ENCODE measurements around the gene TMEM204. TPM values are rescaled to one million over a fixed set of nuclear protein-coding genes. Genes with fewer than 3 reads are reported as not detected.

TMEM204 gene
- total and polyA plus RNA-seq, 2 donors (not counting 1 experiment from before 2014, with no cell fraction given), result 0.27 to 2.7 TPM

- TF ChIP-seq, protein P1, sequence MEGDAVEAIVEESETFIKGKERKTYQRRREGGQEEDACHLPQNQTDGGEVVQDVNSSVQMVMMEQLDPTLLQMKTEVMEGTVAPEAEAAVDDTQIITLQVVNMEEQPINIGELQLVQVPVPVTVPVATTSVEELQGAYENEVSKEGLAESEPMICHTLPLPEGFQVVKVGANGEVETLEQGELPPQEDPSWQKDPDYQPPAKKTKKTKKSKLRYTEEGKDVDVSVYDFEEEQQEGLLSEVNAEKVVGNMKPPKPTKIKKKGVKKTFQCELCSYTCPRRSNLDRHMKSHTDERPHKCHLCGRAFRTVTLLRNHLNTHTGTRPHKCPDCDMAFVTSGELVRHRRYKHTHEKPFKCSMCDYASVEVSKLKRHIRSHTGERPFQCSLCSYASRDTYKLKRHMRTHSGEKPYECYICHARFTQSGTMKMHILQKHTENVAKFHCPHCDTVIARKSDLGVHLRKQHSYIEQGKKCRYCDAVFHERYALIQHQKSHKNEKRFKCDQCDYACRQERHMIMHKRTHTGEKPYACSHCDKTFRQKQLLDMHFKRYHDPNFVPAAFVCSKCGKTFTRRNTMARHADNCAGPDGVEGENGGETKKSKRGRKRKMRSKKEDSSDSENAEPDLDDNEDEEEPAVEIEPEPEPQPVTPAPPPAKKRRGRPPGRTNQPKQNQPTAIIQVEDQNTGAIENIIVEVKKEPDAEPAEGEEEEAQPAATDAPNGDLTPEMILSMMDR (IDR thresholded peaks at IDR 0.05), result no peak
- no peak for TF ChIP-seq EZH2 (IDR thresholded peaks at IDR 0.05; ENCODE audit: borderline replicate concordance, insufficient read depth, low read depth, low read length, poor library complexity, severe bottlenecking)
- Mint-ChIP-seq H3K27me3 (no peaks in the 10 kb centered on the region), H3K27ac (no peak overlapping the region), H3K9me3 (ENCODE audit: insufficient read depth) (no peaks in the 10 kb centered on the region), H3K4me1 (no peaks in the 10 kb centered on the region), H3K4me3 (no peak overlapping the region)
- no peak overlapping the region for H2AFZ ChIP-seq (ENCODE audit: insufficient read depth, low read depth, low read length, poor library complexity, severe bottlenecking)
- H3K4me1 ChIP-seq (ENCODE audit: control insufficient read depth in 2 of 2, insufficient read depth in 2 of 2, low read length in 2 of 2), result peaks cover 0 to 2% of the 10 kb centered on the region in 2 donors
- ATAC-seq (ENCODE audit: low read depth) (no peak), DNase-seq (no peak)
- no peak overlapping the region for H3K9ac ChIP-seq (ENCODE audit: low read length)
- 74% methylated on average over 36 of the region's 44 CpGs for WGBS (ENCODE audit: insufficient coverage)
- ChIA-PET CTCF (no interaction called here), POLR2A (no interaction called here)
- H3K27me3 ChIP-seq (replicated peaks in 1 of 4; ENCODE audit: control extremely low read depth in 1 of 4, control insufficient read depth in 3 of 4, insufficient read depth in 4 of 4, low read length in 3 of 4), result no peaks in the 10 kb centered on the region
- no peaks in the 10 kb centered on the region for H3K79me2 ChIP-seq (ENCODE audit: control insufficient read depth, insufficient read depth, low read length)
- H4K20me1 ChIP-seq (ENCODE audit: control insufficient read depth, insufficient read depth, low read length, poor library complexity, severe bottlenecking), result no peaks in the 10 kb centered on the region
- H3K9me3 ChIP-seq (ENCODE audit: control extremely low read depth in 1 of 3, control insufficient read depth in 2 of 3, insufficient read depth in 1 of 3, low read length in 2 of 3), result no peaks in the 10 kb centered on the region
- no peak overlapping the region for H3K4me2 ChIP-seq (replicated peaks; ENCODE audit: low read depth, low read length, poor library complexity, severe bottlenecking)
- intact Hi-C loops (cut with micrococcal nuclease), result no loop called here
- no peak overlapping the region for H3K27ac ChIP-seq (ENCODE audit: low read length in 2 of 2)
- H3K4me3 ChIP-seq (ENCODE audit: control extremely low read depth in 1 of 5, extremely low read depth in 1 of 5, insufficient read depth in 1 of 5, low read depth in 2 of 5, low read length in 4 of 5), result no peak overlapping the region
- H3K36me3 ChIP-seq (replicated peaks in 1 of 2; ENCODE audit: control extremely low read depth in 1 of 2, control insufficient read depth in 1 of 2, extremely low read depth in 1 of 2, insufficient read depth in 2 of 2, low read length in 1 of 2), result no peaks in the 10 kb centered on the region
Measured at GRCh38 chr16:1525871-1526607, 7.4 kb upstream of the TMEM204 start.
